MM.1S (cell line): ENCODE results near the gene EPSTI1.

ENCODE experiments used
- EZH2 ChIP-seq: fragments of 300-600 bp; sonication (generic); optimal IDR thresholded peaks from 2 replicates; pipeline ENCODE3; 2017; ENCODE audit warnings: low read depth, mild to moderate bottlenecking, antibody characterized with exemption, low read length, mixed read lengths
- EZH2phosphoT487 ChIP-seq: fragments of 300-600 bp; sonication (generic); IDR thresholded peaks from 2 replicates; pipeline ENCODE4 v1.6.1; 2018; ENCODE audit warnings: antibody characterized with exemption, low read length
- TF ChIP-seq, protein P1 (sequence below): fragments of 300-600 bp; sonication (generic); IDR thresholded peaks from 2 replicates; pipeline ENCODE4 v1.5.1; 2016; ENCODE audit warnings: antibody characterized with exemption, low read length, mixed read lengths

DNA sequence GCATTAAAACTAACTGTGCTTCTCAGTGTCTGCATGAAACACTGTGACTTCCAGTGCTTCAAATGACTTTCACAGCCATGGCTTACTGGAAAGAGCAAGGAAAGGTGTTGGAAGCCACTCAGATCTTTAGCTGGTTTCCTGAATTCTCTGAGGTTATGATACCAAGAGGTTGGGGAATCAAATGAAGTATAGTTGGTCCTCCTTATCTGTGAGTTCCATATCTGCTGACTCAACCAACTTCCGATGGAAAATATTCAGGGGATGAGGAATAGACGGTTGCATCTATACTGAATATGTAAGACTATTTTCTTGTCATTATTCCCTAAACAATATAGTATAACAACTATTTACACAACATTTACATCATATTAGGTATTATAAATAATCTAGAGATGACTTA is 32.4 kb downstream of the EPSTI1 start:
- TF ChIP-seq, protein P1, sequence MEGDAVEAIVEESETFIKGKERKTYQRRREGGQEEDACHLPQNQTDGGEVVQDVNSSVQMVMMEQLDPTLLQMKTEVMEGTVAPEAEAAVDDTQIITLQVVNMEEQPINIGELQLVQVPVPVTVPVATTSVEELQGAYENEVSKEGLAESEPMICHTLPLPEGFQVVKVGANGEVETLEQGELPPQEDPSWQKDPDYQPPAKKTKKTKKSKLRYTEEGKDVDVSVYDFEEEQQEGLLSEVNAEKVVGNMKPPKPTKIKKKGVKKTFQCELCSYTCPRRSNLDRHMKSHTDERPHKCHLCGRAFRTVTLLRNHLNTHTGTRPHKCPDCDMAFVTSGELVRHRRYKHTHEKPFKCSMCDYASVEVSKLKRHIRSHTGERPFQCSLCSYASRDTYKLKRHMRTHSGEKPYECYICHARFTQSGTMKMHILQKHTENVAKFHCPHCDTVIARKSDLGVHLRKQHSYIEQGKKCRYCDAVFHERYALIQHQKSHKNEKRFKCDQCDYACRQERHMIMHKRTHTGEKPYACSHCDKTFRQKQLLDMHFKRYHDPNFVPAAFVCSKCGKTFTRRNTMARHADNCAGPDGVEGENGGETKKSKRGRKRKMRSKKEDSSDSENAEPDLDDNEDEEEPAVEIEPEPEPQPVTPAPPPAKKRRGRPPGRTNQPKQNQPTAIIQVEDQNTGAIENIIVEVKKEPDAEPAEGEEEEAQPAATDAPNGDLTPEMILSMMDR: no peak
- TF ChIP-seq EZH2phosphoT487 (no peak), EZH2 (no peak)
